ENCODE measurements around the gene PLA2G1B.
A peak's percentile ranks its signal among the peaks of the same experiment; 100 is the strongest.

Gene PLA2G1B

GRCh38 chr12:120367233-120367923 lies 39.8 kb upstream of the PLA2G1B start:
- Mint-ChIP-seq H3K4me1 (peaks cover 75% of the 10 kb centered on the region), H3K27me3 (ENCODE audit: low read depth, poor library complexity) (peaks cover 24% of the 10 kb centered on the region), H3K36me3 (ENCODE audit: low read depth) (peaks cover 35% of the 10 kb centered on the region), H3K9me3 (no peaks in the 10 kb centered on the region), H3K27ac (peak overlapping the region; percentile 97), H3K4me3 (peak overlapping the region; percentile 92)
- peak; percentile 56 for DNase-seq
- peak; percentile 49 for TF ChIP-seq CTCF (IDR thresholded peaks at IDR 0.05)

GRCh38 chr12:120366845-120367232 lies 39.3 kb upstream of the PLA2G1B start:
- Mint-ChIP-seq H3K9me3 (no peaks in the 10 kb centered on the region), H3K4me1 (peaks cover 80% of the 10 kb centered on the region), H3K27ac (peak overlapping the region; percentile 4), H3K36me3 (ENCODE audit: low read depth) (peaks cover 35% of the 10 kb centered on the region), H3K27me3 (ENCODE audit: low read depth, poor library complexity) (peaks cover 21% of the 10 kb centered on the region), H3K4me3 (peak overlapping the region; percentile 92)
- no peak for TF ChIP-seq CTCF (IDR thresholded peaks at IDR 0.05)
- no peak for DNase-seq

GRCh38 chr12:120366341-120366705 lies 38.7 kb upstream of the PLA2G1B start:
- no peak for DNase-seq
- peaks cover 81% of the 10 kb centered on the region for H3K4me1 Mint-ChIP-seq
- TF ChIP-seq CTCF (IDR thresholded peaks at IDR 0.05), result no peak
- peak overlapping the region; percentile 4 for H3K27ac Mint-ChIP-seq
- peaks cover 16% of the 10 kb centered on the region for H3K27me3 Mint-ChIP-seq (ENCODE audit: low read depth, poor library complexity)
- peaks cover 35% of the 10 kb centered on the region for H3K36me3 Mint-ChIP-seq (ENCODE audit: low read depth)
- no peaks in the 10 kb centered on the region for H3K9me3 Mint-ChIP-seq
- H3K4me3 Mint-ChIP-seq, result peak overlapping the region; percentile 92

- peaks cover 81% of the 10 kb centered on the region for H3K4me1 Mint-ChIP-seq
These were observed 38.2 kb upstream of the PLA2G1B start for GRCh38 chr12:120365675-120366340.

GRCh38 chr12:120364487-120364886 lies 36.9 kb upstream of the PLA2G1B start:
- no peaks in the 10 kb centered on the region for H3K9me3 Mint-ChIP-seq
- no peak for TF ChIP-seq CTCF (IDR thresholded peaks at IDR 0.05)
- H3K4me3 Mint-ChIP-seq, result peak overlapping the region; percentile 3
- H3K36me3 Mint-ChIP-seq (ENCODE audit: low read depth), result peaks cover 44% of the 10 kb centered on the region
- H3K27ac Mint-ChIP-seq, result peak overlapping the region; percentile 70
- peaks cover 81% of the 10 kb centered on the region for H3K4me1 Mint-ChIP-seq
- no peak for DNase-seq
- H3K27me3 Mint-ChIP-seq (ENCODE audit: low read depth, poor library complexity), result no peaks in the 10 kb centered on the region

More at GRCh38 chr12:120365675-120366340, 38.2 kb upstream of the PLA2G1B start:
- peaks cover 35% of the 10 kb centered on the region for H3K36me3 Mint-ChIP-seq (ENCODE audit: low read depth)
- DNase-seq, result no peak
- no peak for TF ChIP-seq CTCF (IDR thresholded peaks at IDR 0.05)
- H3K27me3 Mint-ChIP-seq (ENCODE audit: low read depth, poor library complexity), result peaks cover 11% of the 10 kb centered on the region
- H3K27ac Mint-ChIP-seq, result peak overlapping the region; percentile 4
- H3K4me3 Mint-ChIP-seq, result peak overlapping the region; percentile 92
- H3K9me3 Mint-ChIP-seq, result no peaks in the 10 kb centered on the region
